ENCODE data around the gene SHLD1.

SHLD1 gene

DNA sequence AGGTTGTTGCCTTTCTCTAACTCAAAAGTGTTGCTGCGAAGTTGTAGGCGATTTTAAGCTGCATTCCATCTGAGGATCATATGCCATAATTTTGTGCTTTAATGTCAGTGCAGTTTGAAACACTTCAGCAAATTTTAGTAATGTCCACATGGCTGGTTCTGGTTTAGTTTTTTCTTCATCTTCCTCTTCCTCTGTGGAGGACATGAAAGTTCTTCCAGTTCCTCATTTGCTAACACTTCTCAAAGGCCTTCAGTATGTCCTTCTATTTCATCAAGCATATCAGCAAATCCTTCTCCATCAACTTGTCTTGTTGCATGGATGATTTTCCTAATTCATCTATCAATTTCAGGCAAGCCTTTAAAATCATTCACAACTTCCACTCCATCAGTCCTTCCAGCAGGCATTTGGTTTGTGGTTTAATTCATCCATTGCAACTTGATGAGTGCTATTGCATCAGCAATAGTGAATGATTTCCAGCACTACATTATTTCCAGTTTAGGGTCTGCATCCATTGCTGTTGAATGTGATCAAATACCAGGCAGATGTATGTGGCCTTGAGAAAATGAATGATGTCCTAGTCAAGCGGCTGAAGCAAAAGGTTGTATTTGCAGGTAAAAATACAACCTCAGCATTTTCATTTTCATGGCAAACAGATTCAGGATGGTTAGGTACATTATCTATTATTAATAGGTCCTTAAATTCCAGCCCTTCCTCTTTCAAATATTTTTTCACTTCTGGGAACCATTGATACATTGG, 20.2 kb downstream of the SHLD1 start:
- no peak overlapping the region for H3K4me3 ChIP-seq (ENCODE audit: severe bottlenecking)
- peaks cover 7% of the 10 kb centered on the region; the same call in 1 of the 2 replicates for H3K36me3 ChIP-seq (ENCODE audit: low read depth)
- no peaks in the 10 kb centered on the region for H3K4me1 ChIP-seq (ENCODE audit: insufficient read depth, poor library complexity, severe bottlenecking)
- TF ChIP-seq, protein P1, sequence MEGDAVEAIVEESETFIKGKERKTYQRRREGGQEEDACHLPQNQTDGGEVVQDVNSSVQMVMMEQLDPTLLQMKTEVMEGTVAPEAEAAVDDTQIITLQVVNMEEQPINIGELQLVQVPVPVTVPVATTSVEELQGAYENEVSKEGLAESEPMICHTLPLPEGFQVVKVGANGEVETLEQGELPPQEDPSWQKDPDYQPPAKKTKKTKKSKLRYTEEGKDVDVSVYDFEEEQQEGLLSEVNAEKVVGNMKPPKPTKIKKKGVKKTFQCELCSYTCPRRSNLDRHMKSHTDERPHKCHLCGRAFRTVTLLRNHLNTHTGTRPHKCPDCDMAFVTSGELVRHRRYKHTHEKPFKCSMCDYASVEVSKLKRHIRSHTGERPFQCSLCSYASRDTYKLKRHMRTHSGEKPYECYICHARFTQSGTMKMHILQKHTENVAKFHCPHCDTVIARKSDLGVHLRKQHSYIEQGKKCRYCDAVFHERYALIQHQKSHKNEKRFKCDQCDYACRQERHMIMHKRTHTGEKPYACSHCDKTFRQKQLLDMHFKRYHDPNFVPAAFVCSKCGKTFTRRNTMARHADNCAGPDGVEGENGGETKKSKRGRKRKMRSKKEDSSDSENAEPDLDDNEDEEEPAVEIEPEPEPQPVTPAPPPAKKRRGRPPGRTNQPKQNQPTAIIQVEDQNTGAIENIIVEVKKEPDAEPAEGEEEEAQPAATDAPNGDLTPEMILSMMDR (IDR thresholded peaks at IDR 0.05; ENCODE audit: poor library complexity, severe bottlenecking) = no peak
- no peak overlapping the region for H3K27ac ChIP-seq (ENCODE audit: poor library complexity, severe bottlenecking)
- DNase-seq (ENCODE audit: low spot score) (no peak), ATAC-seq (ENCODE audit: low read depth) (no peak)
- H3K9me3 ChIP-seq (ENCODE audit: severe bottlenecking) = no peaks in the 10 kb centered on the region
- H3K27me3 ChIP-seq (ENCODE audit: insufficient read depth, poor library complexity, severe bottlenecking) = no peaks in the 10 kb centered on the region

DNA sequence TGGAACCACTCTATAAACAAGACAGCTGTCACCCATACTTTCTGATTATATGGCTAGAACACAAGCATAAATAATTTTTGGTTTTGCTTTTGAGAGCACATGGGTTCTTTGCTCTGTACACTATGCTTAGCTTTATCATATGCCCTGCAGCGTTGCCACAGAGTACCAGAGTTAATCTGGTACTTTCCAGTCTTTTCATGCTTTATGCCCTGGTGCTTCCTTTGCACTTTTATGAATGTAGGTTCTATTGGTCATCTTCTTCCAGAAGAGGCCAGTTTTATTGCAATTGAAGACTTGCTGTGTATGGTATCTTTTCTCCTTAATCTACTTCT, 20.8 kb downstream of the SHLD1 start:
- H3K4me3 ChIP-seq (ENCODE audit: severe bottlenecking) = no peak overlapping the region
- H3K27me3 ChIP-seq (ENCODE audit: insufficient read depth, poor library complexity, severe bottlenecking) = no peaks in the 10 kb centered on the region
- H3K4me1 ChIP-seq (ENCODE audit: insufficient read depth, poor library complexity, severe bottlenecking) = no peaks in the 10 kb centered on the region
- H3K9me3 ChIP-seq (ENCODE audit: severe bottlenecking) = no peaks in the 10 kb centered on the region
- ATAC-seq (ENCODE audit: low read depth) = 0 out of 3 replicates have a peak, but pooled peaks have one; percentile 19
- H3K36me3 ChIP-seq (ENCODE audit: low read depth) = peaks cover 7% of the 10 kb centered on the region; the same call in 1 of the 2 replicates
- H3K27ac ChIP-seq (ENCODE audit: poor library complexity, severe bottlenecking) = no peak overlapping the region
- TF ChIP-seq, protein P1 (IDR thresholded peaks at IDR 0.05; ENCODE audit: poor library complexity, severe bottlenecking) = no peak
- no peak for DNase-seq (ENCODE audit: low spot score)

DNA sequence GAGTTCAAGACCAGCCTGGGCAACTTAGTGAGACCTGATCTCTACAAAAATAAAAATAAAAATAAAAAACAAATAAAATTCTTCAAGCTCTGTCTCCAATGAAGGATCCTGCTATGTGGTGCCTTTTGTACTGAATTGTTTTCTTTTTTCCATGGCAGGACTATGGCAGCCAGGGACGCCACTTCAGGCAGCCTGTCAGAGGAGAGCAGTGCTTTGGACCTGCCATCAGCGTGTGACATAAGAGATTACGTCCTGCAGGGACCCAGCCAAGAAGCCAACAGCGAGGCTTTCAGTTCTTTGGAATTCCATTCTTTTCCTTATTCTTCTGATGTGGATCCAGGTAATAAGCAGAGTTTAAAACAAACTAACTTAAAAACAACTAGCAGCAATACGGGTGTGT, 22.5 kb downstream of the SHLD1 start:
- TF ChIP-seq, protein P1 (IDR thresholded peaks at IDR 0.05; ENCODE audit: poor library complexity, severe bottlenecking) = no peak
- Histone ChIP-seq H3K36me3 (ENCODE audit: low read depth) (peaks cover 7% of the 10 kb centered on the region; the same call in 1 of the 2 replicates), H3K27ac (ENCODE audit: poor library complexity, severe bottlenecking) (no peak overlapping the region), H3K27me3 (ENCODE audit: insufficient read depth, poor library complexity, severe bottlenecking) (no peaks in the 10 kb centered on the region), H3K4me1 (ENCODE audit: insufficient read depth, poor library complexity, severe bottlenecking) (no peaks in the 10 kb centered on the region), H3K9me3 (ENCODE audit: severe bottlenecking) (no peaks in the 10 kb centered on the region), H3K4me3 (ENCODE audit: severe bottlenecking) (no peak overlapping the region)
- DNase-seq (ENCODE audit: low spot score) = no peak
- no peak for ATAC-seq (ENCODE audit: low read depth)

DNA sequence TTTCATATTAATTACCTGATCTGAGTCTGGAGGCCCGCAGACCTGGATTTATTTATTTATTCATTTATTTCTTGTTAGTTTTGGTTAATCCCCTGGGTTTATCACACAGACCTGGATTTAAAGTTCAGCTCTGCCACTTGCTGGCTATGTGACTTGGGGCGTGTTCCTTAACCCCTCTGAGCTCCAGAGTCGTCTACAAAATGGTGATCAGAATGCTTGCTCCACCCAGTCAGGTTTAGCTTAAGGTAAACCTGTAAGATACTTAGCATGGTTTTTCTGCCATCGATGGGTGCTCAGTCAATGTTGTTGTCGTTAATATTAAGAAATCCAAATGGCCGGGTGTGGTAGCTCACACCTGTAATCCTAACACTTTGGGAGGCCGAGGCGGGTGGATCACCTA, 23.4 kb downstream of the SHLD1 start:
- Histone ChIP-seq H3K27ac (ENCODE audit: poor library complexity, severe bottlenecking) (no peak overlapping the region), H3K4me1 (ENCODE audit: insufficient read depth, poor library complexity, severe bottlenecking) (no peaks in the 10 kb centered on the region), H3K9me3 (ENCODE audit: severe bottlenecking) (no peaks in the 10 kb centered on the region), H3K4me3 (ENCODE audit: severe bottlenecking) (no peak overlapping the region), H3K27me3 (ENCODE audit: insufficient read depth, poor library complexity, severe bottlenecking) (no peaks in the 10 kb centered on the region), H3K36me3 (ENCODE audit: low read depth) (peaks cover 7% of the 10 kb centered on the region; the same call in 1 of the 2 replicates)
- TF ChIP-seq, protein P1 (IDR thresholded peaks at IDR 0.05; ENCODE audit: poor library complexity, severe bottlenecking) = no peak
- ATAC-seq (ENCODE audit: low read depth) (no peak), DNase-seq (ENCODE audit: low spot score) (no peak)

DNA sequence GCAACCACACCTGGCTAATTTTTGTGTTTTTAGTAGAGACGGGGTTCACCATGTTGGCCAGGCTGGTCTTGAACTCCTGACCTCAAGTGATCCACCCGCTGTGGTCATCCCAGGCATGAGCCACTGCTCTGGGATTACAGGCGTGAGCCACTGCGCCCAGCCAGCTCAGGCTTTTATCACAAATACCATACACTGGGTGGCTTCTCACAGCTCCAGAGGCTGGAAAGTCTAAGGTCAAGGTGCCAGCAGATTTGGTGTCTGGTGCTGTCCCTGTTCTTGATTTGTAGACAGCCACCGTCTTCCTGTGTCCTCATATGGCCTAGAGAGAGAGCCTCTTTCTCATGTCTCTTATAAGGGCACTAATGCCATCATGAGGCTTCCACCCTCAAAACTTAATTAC, 25.9 kb downstream of the SHLD1 start:
- peaks cover 7% of the 10 kb centered on the region; the same call in 1 of the 2 replicates for H3K36me3 ChIP-seq (ENCODE audit: low read depth)
- DNase-seq (ENCODE audit: low spot score) = no peak
- H3K27me3 ChIP-seq (ENCODE audit: insufficient read depth, poor library complexity, severe bottlenecking) = no peaks in the 10 kb centered on the region
- no peak for ATAC-seq (ENCODE audit: low read depth)
- TF ChIP-seq, protein P1 (IDR thresholded peaks at IDR 0.05; ENCODE audit: poor library complexity, severe bottlenecking) = no peak
- H3K4me1 ChIP-seq (ENCODE audit: insufficient read depth, poor library complexity, severe bottlenecking) = peaks cover 5% of the 10 kb centered on the region
- no peaks in the 10 kb centered on the region for H3K9me3 ChIP-seq (ENCODE audit: severe bottlenecking)
- H3K27ac ChIP-seq (ENCODE audit: poor library complexity, severe bottlenecking) = no peak overlapping the region
- H3K4me3 ChIP-seq (ENCODE audit: severe bottlenecking) = no peak overlapping the region
